Activated CD8-positive, alpha-beta memory T cell treated with anti-CD3 and anti-CD28 coated beads for 36 hours (primary cell): ENCODE measurements around the gene NEGR1. TPM values are rescaled to one million over a fixed set of nuclear protein-coding genes. Genes with fewer than 3 reads are reported as not detected.

Experiments
- CTCF ChIA-PET: fragments of 350-600 bp; sonication (Branson Sonifier 250); formaldehyde crosslinking; loops from one replicate; lab custom pipeline; 2021; ENCODE audit warnings: antibody characterized with exemption; lab: Charles Lee
- POLR2A ChIA-PET: fragments of 350-600 bp; sonication (Branson Sonifier 250); formaldehyde crosslinking; loops from one replicate; lab custom pipeline; 2021; ENCODE audit warnings: antibody characterized with exemption; lab: Charles Lee
- total RNA-seq, 2 experiments: library from RNA; stranded (reverse); gene quantifications; one replicate each; pipeline ENCODE4 v1.2.3, GENCODE V29; 2021

Gene NEGR1
- total RNA-seq, 2 experiments from 2014 or later: not detected

DNA sequence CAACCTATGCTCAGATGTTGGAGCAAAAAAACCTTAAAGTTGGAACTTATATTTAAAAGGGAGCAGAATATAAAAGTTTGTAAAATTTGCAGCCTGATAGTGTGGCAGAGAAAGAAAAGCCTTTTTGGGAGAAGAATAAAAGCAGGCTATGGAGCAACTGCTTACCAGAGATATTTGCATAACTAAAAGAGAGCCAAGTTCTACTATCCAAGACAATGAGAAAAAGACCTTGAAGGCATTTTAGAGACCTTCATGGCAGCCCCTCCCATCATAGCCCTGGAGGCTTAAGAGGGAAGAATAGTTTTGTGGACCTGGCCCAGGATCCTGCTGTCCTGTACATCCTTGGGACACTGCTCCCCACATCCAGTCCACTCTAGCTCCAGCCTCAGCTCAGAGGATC lies 889.0 kb downstream of the NEGR1 start:
- POLR2A ChIA-PET: no interaction called here
- CTCF ChIA-PET: no interaction called here

DNA sequence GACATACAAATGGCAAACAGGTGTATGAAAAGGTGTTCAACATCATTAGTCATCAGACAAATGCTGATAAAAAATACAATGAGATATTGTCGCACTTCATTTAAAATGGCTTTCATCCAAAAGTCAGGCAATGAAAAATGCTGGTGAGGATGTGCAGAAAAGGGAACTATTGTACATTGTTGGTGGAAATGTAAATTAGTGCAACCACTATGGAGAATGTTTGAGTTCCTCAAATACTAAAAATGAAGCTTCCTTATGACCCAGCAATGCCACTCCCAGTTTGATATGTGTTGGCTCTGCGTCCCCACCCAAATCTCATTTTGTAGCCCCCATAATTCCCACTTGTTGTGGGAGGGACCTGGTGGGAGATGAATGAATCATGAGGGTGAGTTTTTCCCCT lies 891.8 kb downstream of the NEGR1 start:
- CTCF ChIA-PET: no interaction called here

GRCh38 chr1:71377886-71378285 lies 904.5 kb downstream of the NEGR1 start:
- ChIA-PET CTCF (no interaction called here), POLR2A (no interaction called here)

More for the DNA sequence above, 891.8 kb downstream of the NEGR1 start:
- POLR2A ChIA-PET: interaction anchor here (0.7 kb wide), 1 partner anchor 461 kb away, joined by 13 read pairs; no protein-coding TSS in a partner anchor

DNA sequence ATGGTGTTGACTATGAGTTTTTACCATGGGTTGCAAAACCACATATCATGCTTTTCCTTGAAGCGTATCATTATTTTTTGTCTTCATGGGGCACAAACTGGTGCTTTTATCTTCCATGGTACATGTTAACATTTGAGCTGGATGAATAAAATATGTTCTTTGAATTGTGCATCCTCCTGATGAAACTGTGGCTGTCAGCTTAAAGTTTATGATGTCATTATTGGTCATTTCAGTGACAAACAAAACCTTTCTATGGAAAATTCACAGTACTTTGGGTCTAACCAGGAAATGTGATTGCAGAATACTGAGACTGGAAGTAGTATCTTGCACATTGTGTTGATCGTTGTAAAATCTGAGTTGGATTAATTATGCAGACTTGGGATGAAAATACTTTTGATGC lies 909.8 kb downstream of the NEGR1 start:
- ChIA-PET POLR2A (no interaction called here), CTCF (no interaction called here)

- POLR2A ChIA-PET: no interaction called here
- CTCF ChIA-PET: no interaction called here
Observed at GRCh38 chr1:71371581-71371980, 910.8 kb downstream of the NEGR1 start.

GRCh38 chr1:71364236-71364635 lies 918.1 kb downstream of the NEGR1 start:
- ChIA-PET POLR2A (no interaction called here), CTCF (no interaction called here)

- CTCF ChIA-PET: no interaction called here
- POLR2A ChIA-PET: no interaction called here
Observed at GRCh38 chr1:71362691-71363090, 919.6 kb downstream of the NEGR1 start.

GRCh38 chr1:71362076-71362475 lies 920.3 kb downstream of the NEGR1 start:
- ChIA-PET CTCF (no interaction called here), POLR2A (no interaction called here)

DNA sequence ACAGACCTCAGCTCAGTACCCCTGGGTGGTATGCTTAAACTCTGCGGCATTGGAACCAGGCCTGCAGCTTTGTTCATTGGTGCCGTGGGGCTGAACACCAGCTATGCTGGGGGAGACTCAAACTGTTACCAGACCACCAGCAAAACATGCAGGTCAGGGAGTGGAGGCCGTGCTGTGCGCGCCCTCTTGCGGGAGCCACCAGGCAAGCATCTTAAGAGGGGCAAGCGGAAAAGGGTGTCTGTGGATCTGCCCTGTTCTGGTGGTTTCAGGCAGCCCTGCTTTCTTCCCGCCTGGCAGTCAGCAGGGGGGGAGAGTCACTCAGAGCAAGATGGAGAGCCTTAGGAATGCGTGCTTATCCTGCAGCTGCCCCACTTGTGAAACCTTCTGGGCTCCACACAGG lies 924.6 kb downstream of the NEGR1 start:
- ChIA-PET CTCF (no interaction called here), POLR2A (no interaction called here)

- CTCF ChIA-PET: no interaction called here
- POLR2A ChIA-PET: no interaction called here
Observed at GRCh38 chr1:71351438-71351837, 930.9 kb downstream of the NEGR1 start.

DNA sequence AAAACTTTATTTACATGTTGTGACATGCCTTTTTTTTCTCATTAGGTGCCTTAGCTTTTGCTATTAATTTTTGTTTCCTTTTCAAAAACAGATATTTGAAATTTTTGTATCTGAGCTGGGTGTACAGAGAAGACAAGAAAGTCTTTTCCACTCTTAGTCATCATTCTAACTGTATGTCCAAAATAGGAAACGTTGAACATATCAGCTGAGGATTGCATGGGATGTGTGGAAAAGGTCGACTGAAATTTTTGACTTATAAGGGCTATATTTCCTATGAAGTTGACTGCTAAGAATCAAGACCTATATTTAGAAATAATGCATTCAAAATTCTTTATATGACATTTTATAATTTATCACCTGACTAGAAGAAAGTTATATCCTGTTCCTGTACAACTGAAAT lies 931.5 kb downstream of the NEGR1 start:
- CTCF ChIA-PET: no interaction called here
- POLR2A ChIA-PET: no interaction called here

DNA sequence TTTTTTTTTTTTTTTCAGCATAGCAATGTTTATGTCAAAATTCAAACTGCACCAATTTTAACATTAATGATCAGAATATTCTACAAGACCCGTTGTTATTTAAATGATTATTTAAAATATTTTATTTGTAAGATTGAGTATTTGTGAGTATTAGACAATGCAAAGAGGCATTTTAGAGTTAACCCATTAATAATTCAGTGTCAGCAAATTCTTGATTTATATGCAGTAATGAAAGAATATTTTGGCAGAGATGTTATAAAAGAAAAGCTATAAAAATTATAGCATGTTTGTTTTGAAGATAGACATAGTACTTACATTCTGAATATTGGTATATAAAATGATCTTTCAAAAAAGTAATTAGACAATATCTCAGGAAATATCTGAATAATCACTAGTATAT lies 932.0 kb downstream of the NEGR1 start:
- ChIA-PET CTCF (no interaction called here), POLR2A (no interaction called here)
